Liver (tissue), 9 donors: ENCODE results near the gene AGT. TPM values are rescaled to one million over a fixed set of nuclear protein-coding genes. Genes with fewer than 3 reads are reported as not detected.

Experiments
- DNase-seq: peaks from one replicate; pipeline ENCODE4 v3.0.0-alpha.2; 2017; ENCODE audit warnings: low spot score
- H3K27ac ChIP-seq, 2 donors: one replicate each; pipeline ENCODE4 v1.7.0; 2013; ENCODE audit warnings: inconsistent platforms in 2 of 2, low read length in 2 of 2, control low read depth in 1 of 2, low read depth in 1 of 2, mild to moderate bottlenecking in 1 of 2
- H3K27me3 ChIP-seq, 4 donors: one replicate each; pipeline versions ENCODE4 v1.6.1 to v1.7.0; 2013; ENCODE audit warnings: low read length in 3 of 4, inconsistent platforms in 1 of 4, mild to moderate bottlenecking in 1 of 4, moderate library complexity in 1 of 4; ENCODE audit not compliant: control insufficient read depth in 4 of 4, insufficient read depth in 4 of 4
- H3K36me3 ChIP-seq, 4 donors: one replicate each; pipeline versions ENCODE4 v1.6.1 to v1.7.0; 2013; ENCODE audit warnings: low read length in 3 of 4, mild to moderate bottlenecking in 3 of 4, low read depth in 1 of 4, moderate library complexity in 1 of 4; ENCODE audit not compliant: control insufficient read depth in 4 of 4, insufficient read depth in 3 of 4
- H3K4me1 ChIP-seq, 4 donors: one replicate each; pipeline versions ENCODE4 v1.6.1 to v1.7.0; 2013; ENCODE audit warnings: low read length in 3 of 4, mild to moderate bottlenecking in 3 of 4, moderate library complexity in 1 of 4; ENCODE audit not compliant: control insufficient read depth in 4 of 4, insufficient read depth in 4 of 4
- H3K4me3 ChIP-seq, 3 donors: one replicate each; pipeline versions ENCODE4 v1.6.1 to v1.7.0; 2013; ENCODE audit warnings: low read length in 3 of 3, control low read depth in 1 of 3, low read depth in 1 of 3, mild to moderate bottlenecking in 1 of 3
- H3K9ac ChIP-seq, 2 donors: one replicate each; pipeline ENCODE4 v1.7.0; 2013; ENCODE audit warnings: low read length in 2 of 2, mild to moderate bottlenecking in 2 of 2, moderate library complexity in 2 of 2, control low read depth in 1 of 2, low read depth in 1 of 2
- H3K9me3 ChIP-seq, 4 donors: one replicate each; pipeline versions ENCODE4 v1.6.1 to v1.7.0; 2013; ENCODE audit warnings: low read length in 3 of 4; ENCODE audit not compliant: control insufficient read depth in 4 of 4
- ATF3 ChIP-seq: IDR thresholded peaks from 2 replicates; pipeline ENCODE4 v1.6.1; 2016; ENCODE audit warnings: antibody characterized with exemption
- FOXA1 ChIP-seq: IDR thresholded peaks from 2 replicates; pipeline ENCODE4 v1.6.1; 2016; ENCODE audit warnings: antibody characterized with exemption
- FOXA2 ChIP-seq: IDR thresholded peaks from 2 replicates; pipeline ENCODE4 v1.6.1; 2016; ENCODE audit warnings: antibody characterized with exemption
- HNF4A ChIP-seq, 2 donors: conservative IDR thresholded peaks; 2 replicates each; pipeline ENCODE4 v1.6.1; 2016; ENCODE audit warnings: antibody characterized with exemption in 2 of 2, mild to moderate bottlenecking in 2 of 2
- HNF4G ChIP-seq: IDR thresholded peaks from 2 replicates; pipeline ENCODE4 v1.6.1; 2016; ENCODE audit warnings: antibody characterized with exemption
- JUND ChIP-seq, 2 donors: IDR thresholded peaks; 2 replicates each; pipeline ENCODE4 v1.6.1; 2016; ENCODE audit warnings: antibody characterized with exemption in 2 of 2
- MAX ChIP-seq: IDR thresholded peaks from 2 replicates; pipeline ENCODE4 v1.6.1; 2016; ENCODE audit warnings: antibody characterized with exemption
- RAD21 ChIP-seq, 2 donors: IDR thresholded peaks; 2 replicates each; pipeline ENCODE4 v1.6.1; 2016; ENCODE audit warnings: antibody characterized with exemption in 2 of 2, mild to moderate bottlenecking in 2 of 2
- REST ChIP-seq: IDR thresholded peaks from 2 replicates; pipeline ENCODE4 v1.6.1; 2016; ENCODE audit warnings: antibody characterized with exemption, mild to moderate bottlenecking
- RXRA ChIP-seq, 2 donors: IDR thresholded peaks; 2 replicates each; pipeline ENCODE4 v1.6.1; 2017 to 2018; ENCODE audit warnings: antibody characterized with exemption in 2 of 2, mild to moderate bottlenecking in 1 of 2
- SP1 ChIP-seq: IDR thresholded peaks from 2 replicates; pipeline ENCODE4 v1.6.1; 2018; ENCODE audit warnings: antibody characterized with exemption, mild to moderate bottlenecking
- TAF1 ChIP-seq: conservative IDR thresholded peaks from 2 replicates; pipeline ENCODE4 v1.6.1; 2016; ENCODE audit warnings: antibody characterized with exemption, mild to moderate bottlenecking
- YY1 ChIP-seq: IDR thresholded peaks from 2 replicates; pipeline ENCODE4 v1.6.1; 2016; ENCODE audit warnings: antibody characterized with exemption, mild to moderate bottlenecking
- ZBTB33 ChIP-seq: IDR thresholded peaks from 2 replicates; pipeline ENCODE4 v1.6.1; 2016; ENCODE audit warnings: antibody characterized with exemption
- WGBS: extraction: QIAGEN DNeasy Blood & Tissue Kit; methylation state at CpG from one replicate; pipeline ENCODE4 v1.1.7; 2013; 5-methylcytosine and 5-hydroxymethylcytosine counted together
- polyA plus RNA-seq, 2 donors: library from polyadenylated mRNA; stranded (reverse) in 1 of 2; unstranded in 1 of 2; fragments of 200-250 nt in 1 of 2; fragments of >200 nt in 1 of 2; fragmentation: Nextera tagmentation in 1 of 2; extraction: Ambion mirVana in 1 of 2; gene quantifications; one replicate each; pipeline versions ENCODE4 v1.2.1 to v1.2.3, GENCODE V29; 2013 to 2015
- total RNA-seq, 2 donors: library from RNA; depleted of rRNA; stranded (reverse); fragments of >200 nt; gene quantifications; one replicate each; pipeline ENCODE4 v1.2.3, GENCODE V29; 2014
- donor health status: healthy.
- donor health status: healthy.
- donor health status: healthy.
- donor health status: healthy.
- donor health status: healthy.

AGT gene
- total and polyA plus RNA-seq, 4 donors, result 1,430 to 5,119 (median 2,089) TPM

- 96% methylated on average over 7 of the region's 7 CpGs for WGBS
- no peaks in the 10 kb centered on the region for H3K9me3 ChIP-seq
- H3K27me3 ChIP-seq, result no peaks in the 10 kb centered on the region
- H3K9ac ChIP-seq, result no peak overlapping the region
- H3K4me3 ChIP-seq, result no peak overlapping the region
- no peak for DNase-seq
- H3K4me1 ChIP-seq, result no peaks in the 10 kb centered on the region
- H3K27ac ChIP-seq, result no peak overlapping the region
- no peaks in the 10 kb centered on the region for H3K36me3 ChIP-seq
- no peak for TF ChIP-seq TAF1
- no peak for TF ChIP-seq RXRA (IDR thresholded peaks at IDR 0.05)
- TF ChIP-seq ATF3, result no peak
- TF ChIP-seq JUND (IDR thresholded peaks at IDR 0.05), result no peak
- TF ChIP-seq RAD21 (IDR thresholded peaks at IDR 0.05), result no peak
- no peak for TF ChIP-seq YY1
- no peak for TF ChIP-seq FOXA1
- no peak for TF ChIP-seq FOXA2
- no peak for TF ChIP-seq HNF4G
- no peak for TF ChIP-seq SP1
Measured at GRCh38 chr1:230759369-230760065, 45.6 kb upstream of the AGT start.

- no peak for DNase-seq
- Histone ChIP-seq H3K4me1 (no peaks in the 10 kb centered on the region), H3K36me3 (no peaks in the 10 kb centered on the region), H3K27me3 (no peaks in the 10 kb centered on the region), H3K9me3 (no peaks in the 10 kb centered on the region), H3K9ac (no peak overlapping the region), H3K27ac (no peak overlapping the region), H3K4me3 (no peak overlapping the region)
- WGBS, result 82% methylated on average over 8 of the region's 8 CpGs
- TF ChIP-seq ZBTB33 (no peak), MAX (no peak), HNF4A (conservative IDR thresholded peaks at IDR 0.05) (no peak), REST (no peak), ATF3 (no peak)
Measured at GRCh38 chr1:230758709-230759368, 44.9 kb upstream of the AGT start.
